B cell (primary cell): ENCODE results near the gene ARFGAP2. TPM values are rescaled to one million over a fixed set of nuclear protein-coding genes. Genes with fewer than 3 reads are reported as not detected.

ENCODE experiments used
- ATAC-seq: fragments of 200-7000 bp; cut with Tn5 transposase; one replicate; pipeline ENCODE4 v1.10.0; 2021; ENCODE audit warnings: low read depth, mild to moderate bottlenecking, moderate number of reproducible peaks, moderate library complexity
- CTCF ChIA-PET: fragments of 350-600 bp; sonication (Branson Sonifier 250); formaldehyde crosslinking; loops from one replicate; lab custom pipeline; 2021; ENCODE audit warnings: antibody characterized with exemption, inconsistent platforms; lab: Charles Lee
- POLR2A ChIA-PET: fragments of 350-600 bp; sonication (Branson Sonifier 250); formaldehyde crosslinking; loops from one replicate; lab custom pipeline; 2021; ENCODE audit warnings: antibody characterized with exemption; lab: Charles Lee
- DNase-seq: peaks from one replicate; pipeline ENCODE4 v3.0.0; 2013
- H2AFZ ChIP-seq: 2 replicates; pipeline ENCODE4 v1.6.1; 2012; ENCODE audit warnings: mild to moderate bottlenecking, low read depth, low read length; ENCODE audit not compliant: insufficient read depth, poor library complexity, severe bottlenecking
- H3K27ac ChIP-seq, 2 donors: 1 replicate in 1 of 2; 2 replicates in 1 of 2; pipeline ENCODE4 v1.5.1; 2012 to 2013; ENCODE audit warnings: low read length in 2 of 2, mild to moderate bottlenecking in 2 of 2, moderate library complexity in 1 of 2
- H3K27me3 ChIP-seq, 4 experiments: fragments of 200-600 bp in 1 of 4; sonication (generic) in 1 of 4; replicated peaks in 1 of 4; 1 replicate in 2 of 4; 2 replicates in 2 of 4; pipeline versions ENCODE4 v1.6.1 to v1.7.0; 2013 to 2016; ENCODE audit warnings: low read length in 3 of 4, mild to moderate bottlenecking in 2 of 4, mixed read lengths in 1 of 4, moderate library complexity in 1 of 4; ENCODE audit not compliant: insufficient read depth in 4 of 4, control insufficient read depth in 3 of 4; ENCODE audit errors: control extremely low read depth in 1 of 4
- H3K36me3 ChIP-seq, 2 experiments: replicated peaks in 1 of 2; 1 replicate in 1 of 2; 2 replicates in 1 of 2; pipeline versions ENCODE4 v1.6.1 to v1.7.1; 2013; ENCODE audit warnings: low read length in 1 of 2; ENCODE audit not compliant: insufficient read depth in 2 of 2, control insufficient read depth in 1 of 2; ENCODE audit errors: control extremely low read depth in 1 of 2, extremely low read depth in 1 of 2
- H3K4me1 ChIP-seq, 2 donors: fragments of 200-600 bp in 1 of 2; sonication (generic) in 1 of 2; 1 replicate in 1 of 2; 2 replicates in 1 of 2; pipeline versions ENCODE4 v1.5.1 to v1.6.1; 2013 to 2017; ENCODE audit warnings: low read length in 2 of 2; ENCODE audit not compliant: control insufficient read depth in 2 of 2, insufficient read depth in 2 of 2
- H3K4me2 ChIP-seq: replicated peaks from 2 replicates; pipeline ENCODE3; 2012; ENCODE audit warnings: mild to moderate bottlenecking, low read depth, low read length; ENCODE audit not compliant: poor library complexity, severe bottlenecking
- H3K4me3 ChIP-seq, 5 experiments: fragments of 200-600 bp in 1 of 5; sonication (generic) in 1 of 5; 1 replicate in 3 of 5; 2 replicates in 2 of 5; pipeline versions ENCODE4 v1.5.1 to v1.7.0; 2011 to 2016; ENCODE audit warnings: low read length in 4 of 5, mild to moderate bottlenecking in 4 of 5, low read depth in 2 of 5, control low read depth in 1 of 5, moderate library complexity in 1 of 5; ENCODE audit not compliant: insufficient read depth in 1 of 5; ENCODE audit errors: control extremely low read depth in 1 of 5, extremely low read depth in 1 of 5
- H3K79me2 ChIP-seq: fragments of 200-600 bp; sonication (generic); one replicate; pipeline ENCODE4 v1.6.0; 2016; ENCODE audit warnings: low read length; ENCODE audit not compliant: control insufficient read depth, insufficient read depth
- H3K9ac ChIP-seq: fragments of 200-600 bp; sonication (generic); 2 replicates; pipeline ENCODE4 v1.6.1; 2017; ENCODE audit warnings: mild to moderate bottlenecking, low read length, moderate library complexity
- H3K9me3 ChIP-seq, 3 donors: one replicate each; pipeline versions ENCODE4 v1.6.1 to v1.7.1; 2013; ENCODE audit warnings: low read length in 2 of 3; ENCODE audit not compliant: control insufficient read depth in 2 of 3, insufficient read depth in 1 of 3; ENCODE audit errors: control extremely low read depth in 1 of 3
- H4K20me1 ChIP-seq: 2 replicates; pipeline ENCODE4 v1.6.0; 2012; ENCODE audit warnings: mild to moderate bottlenecking, low read length; ENCODE audit not compliant: insufficient read depth, control insufficient read depth, poor library complexity, severe bottlenecking
- H3K27ac Mint-ChIP-seq: one replicate; pipeline ENCODE4 v1.8.0; 2021; ENCODE audit warnings: mixed read lengths
- H3K27me3 Mint-ChIP-seq: one replicate; pipeline ENCODE4 v1.8.0; 2021; ENCODE audit warnings: mixed read lengths
- H3K4me1 Mint-ChIP-seq: one replicate; pipeline ENCODE4 v1.8.0; 2021; ENCODE audit warnings: mixed read lengths
- H3K4me3 Mint-ChIP-seq: one replicate; pipeline ENCODE4 v1.8.0; 2021; ENCODE audit warnings: mixed read lengths
- H3K9me3 Mint-ChIP-seq: one replicate; pipeline ENCODE4 v1.8.0; 2022; ENCODE audit warnings: mixed read lengths; ENCODE audit not compliant: insufficient read depth
- EZH2 ChIP-seq: IDR thresholded peaks from 2 replicates; pipeline ENCODE4 v1.6.1; 2012; ENCODE audit warnings: borderline replicate concordance, low read depth, mild to moderate bottlenecking, moderate library complexity, low read length; ENCODE audit not compliant: insufficient read depth, poor library complexity, severe bottlenecking
- WGBS: methylation state at CpG from one replicate; pipeline ENCODE4 v1.1.5; 2013; ENCODE audit warnings: missing lambda C conversion rate; ENCODE audit not compliant: insufficient coverage; 5-methylcytosine and 5-hydroxymethylcytosine counted together
- intact Hi-C: fragments of 100-400 bp; cut with micrococcal nuclease; formaldehyde crosslinking; loops from one replicate; pipeline ENCODE4 v1.10.0; 2022
- polyA plus RNA-seq: library from polyadenylated mRNA; depleted of rRNA; stranded (reverse); fragments of >200 nt; gene quantifications from 2 replicates; pipeline ENCODE4 v1.2.3, GENCODE V29; 2012
- total RNA-seq, 2 donors: library from RNA; stranded (reverse); fragments of 120-200 nt in 1 of 2; gene quantifications; 1 replicate in 1 of 2; 2 replicates in 1 of 2; pipeline versions ENCODE4 v1.2.3 to v1.2.4, GENCODE V29; 2013 to 2022
- TF ChIP-seq, protein P1 (sequence below): fragments of 200-600 bp; IDR thresholded peaks from one replicate; pipeline ENCODE4 v1.8.0; 2022; ENCODE audit warnings: antibody characterized with exemption, mild to moderate bottlenecking

ARFGAP2 gene
- total and polyA plus RNA-seq, 2 donors (not counting 1 experiment from before 2014, with no cell fraction given): 141 to 200 TPM

DNA sequence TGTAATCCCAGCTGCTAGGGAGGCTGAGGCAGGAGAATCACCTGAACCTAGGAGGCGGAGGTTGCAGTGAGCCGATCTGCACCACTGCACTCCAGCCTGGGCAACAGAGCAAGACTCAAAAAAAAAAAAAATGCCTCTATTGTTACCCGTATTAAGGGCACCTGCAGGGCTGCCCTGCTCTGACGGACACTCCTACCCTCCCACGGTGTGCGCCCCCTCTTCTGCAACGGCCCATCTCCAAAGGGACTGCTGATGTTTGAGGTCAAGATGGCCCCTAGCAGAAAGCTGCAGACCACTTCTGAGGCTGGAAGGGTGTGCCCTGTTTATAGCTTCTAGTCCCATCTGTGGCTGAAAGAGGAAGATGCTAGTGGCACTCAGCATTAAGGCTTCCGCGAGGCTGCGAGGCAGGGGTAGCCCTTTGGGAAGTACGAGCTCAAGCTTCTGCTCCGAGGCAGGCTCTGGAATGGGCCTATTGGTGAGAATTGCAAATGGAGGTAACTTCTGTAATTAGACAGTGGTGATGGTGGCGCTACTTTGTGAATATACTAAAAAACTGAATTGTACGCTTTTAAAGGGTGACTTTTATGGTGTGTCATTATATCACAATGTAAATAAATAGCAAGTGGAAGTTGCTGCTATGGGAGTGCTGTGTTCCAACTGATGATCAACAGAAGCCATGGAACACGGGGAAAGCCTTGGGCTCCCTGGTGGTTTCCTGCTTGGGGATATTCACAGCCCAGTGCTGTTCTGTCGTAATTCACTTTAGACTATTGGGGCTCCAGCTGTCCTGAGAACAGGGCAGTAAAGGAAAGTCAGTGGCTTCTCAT, 24.3 kb downstream of the ARFGAP2 start:
- H3K9me3 ChIP-seq: no peaks in the 10 kb centered on the region
- no peaks in the 10 kb centered on the region for H3K79me2 ChIP-seq
- no peaks in the 10 kb centered on the region for H3K9me3 Mint-ChIP-seq
- no peaks in the 10 kb centered on the region for H3K27me3 ChIP-seq
- H3K4me3 Mint-ChIP-seq: peak overlapping the region; percentile 71
- intact Hi-C loops: no loop called here
- ATAC-seq: peak; percentile 31
- CTCF ChIA-PET: interaction anchor here (0.8 to 4.8 kb wide), 25 partner anchors 9 to 333 kb away, joined by 3 to 35 read pairs (median 4); partner anchors contain the start of genes ACP2 and CSTPP1
- H3K27me3 Mint-ChIP-seq: no peaks in the 10 kb centered on the region
- H3K27ac Mint-ChIP-seq: peak overlapping the region; percentile 86
- peak overlapping the region; percentile 31 for H3K9ac ChIP-seq
- POLR2A ChIA-PET: interaction anchor here (0.6 to 0.7 kb wide), 2 partner anchors 34 to 216 kb away, joined by 4 to 9 read pairs; partner anchors contain the start of gene CSTPP1
- H3K4me1 Mint-ChIP-seq: peaks cover 35% of the 10 kb centered on the region
- peak; percentile 43 for DNase-seq
- no peaks in the 10 kb centered on the region for H3K36me3 ChIP-seq
- 38% methylated on average over 10 of the region's 16 CpGs for WGBS
- H3K27ac ChIP-seq: peak overlapping the region in 1 of 2 donors; percentile 4
- no peaks in the 10 kb centered on the region for H4K20me1 ChIP-seq
- no peak for TF ChIP-seq EZH2
- no peak overlapping the region for H2AFZ ChIP-seq
- no peak overlapping the region for H3K4me3 ChIP-seq
- peak overlapping the region; percentile 53 for H3K4me2 ChIP-seq
- H3K4me1 ChIP-seq: peaks cover 19 to 36% of the 10 kb centered on the region in 2 donors

GRCh38 chr11:47149782-47150181, 26.9 kb downstream of the ARFGAP2 start:
- H3K27ac ChIP-seq: no peak overlapping the region
- H3K79me2 ChIP-seq: no peaks in the 10 kb centered on the region
- ChIA-PET POLR2A (no interaction called here), CTCF (interaction anchor here (1.5 kb wide), 1 partner anchor 11 kb away, joined by 3 read pairs; no protein-coding TSS in a partner anchor)
- no peaks in the 10 kb centered on the region for H4K20me1 ChIP-seq
- no peak for DNase-seq
- H3K36me3 ChIP-seq: no peaks in the 10 kb centered on the region
- H3K9me3 ChIP-seq: no peaks in the 10 kb centered on the region
- H2AFZ ChIP-seq: no peak overlapping the region
- no peak overlapping the region for H3K27ac Mint-ChIP-seq
- H3K4me3 Mint-ChIP-seq: no peak overlapping the region
- 43% methylated on average over 1 of the region's 2 CpGs for WGBS
- H3K4me3 ChIP-seq: no peak overlapping the region
- ATAC-seq: no peak
- H3K27me3 Mint-ChIP-seq: no peaks in the 10 kb centered on the region
- no peaks in the 10 kb centered on the region for H3K9me3 Mint-ChIP-seq
- H3K27me3 ChIP-seq: no peaks in the 10 kb centered on the region
- TF ChIP-seq EZH2: no peak
- TF ChIP-seq, protein P1, sequence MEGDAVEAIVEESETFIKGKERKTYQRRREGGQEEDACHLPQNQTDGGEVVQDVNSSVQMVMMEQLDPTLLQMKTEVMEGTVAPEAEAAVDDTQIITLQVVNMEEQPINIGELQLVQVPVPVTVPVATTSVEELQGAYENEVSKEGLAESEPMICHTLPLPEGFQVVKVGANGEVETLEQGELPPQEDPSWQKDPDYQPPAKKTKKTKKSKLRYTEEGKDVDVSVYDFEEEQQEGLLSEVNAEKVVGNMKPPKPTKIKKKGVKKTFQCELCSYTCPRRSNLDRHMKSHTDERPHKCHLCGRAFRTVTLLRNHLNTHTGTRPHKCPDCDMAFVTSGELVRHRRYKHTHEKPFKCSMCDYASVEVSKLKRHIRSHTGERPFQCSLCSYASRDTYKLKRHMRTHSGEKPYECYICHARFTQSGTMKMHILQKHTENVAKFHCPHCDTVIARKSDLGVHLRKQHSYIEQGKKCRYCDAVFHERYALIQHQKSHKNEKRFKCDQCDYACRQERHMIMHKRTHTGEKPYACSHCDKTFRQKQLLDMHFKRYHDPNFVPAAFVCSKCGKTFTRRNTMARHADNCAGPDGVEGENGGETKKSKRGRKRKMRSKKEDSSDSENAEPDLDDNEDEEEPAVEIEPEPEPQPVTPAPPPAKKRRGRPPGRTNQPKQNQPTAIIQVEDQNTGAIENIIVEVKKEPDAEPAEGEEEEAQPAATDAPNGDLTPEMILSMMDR: no peak
- intact Hi-C loops: no loop called here
- peaks cover 25% of the 10 kb centered on the region for H3K4me1 Mint-ChIP-seq
- H3K4me1 ChIP-seq: peaks cover 11 to 23% of the 10 kb centered on the region in 2 donors
- H3K4me2 ChIP-seq: no peak overlapping the region
- H3K9ac ChIP-seq: no peak overlapping the region
